ENCODE data around the gene ATP6V1G3.

ATP6V1G3 gene

GRCh38 chr1:198520524-198521254 is 19.8 kb downstream of the ATP6V1G3 start:
- ATAC-seq = no peak
- no peak for TF ChIP-seq RARB (CRISPR knock-in tag; IDR thresholded peaks at IDR 0.05)
- no peak for TF ChIP-seq ZFP3 (CRISPR knock-in tag; IDR thresholded peaks at IDR 0.05)
- no peak for TF ChIP-seq TOX (CRISPR knock-in tag; IDR thresholded peaks at IDR 0.05; ENCODE audit: borderline replicate concordance)
- no peak for TF ChIP-seq ARNTL (CRISPR knock-in tag; IDR thresholded peaks at IDR 0.05; ENCODE audit: borderline replicate concordance, low read depth)
- no peak for TF ChIP-seq PATZ1 (CRISPR knock-in tag; IDR thresholded peaks at IDR 0.05; ENCODE audit: borderline replicate concordance)
- TF ChIP-seq ZNF565 (CRISPR knock-in tag; conservative IDR thresholded peaks at IDR 0.05; ENCODE audit: low read depth) = no peak
- TF ChIP-seq ZC3H10 (CRISPR knock-in tag; IDR thresholded peaks at IDR 0.05) = no peak
- no peak for TF ChIP-seq GLIS3 (CRISPR knock-in tag; IDR thresholded peaks at IDR 0.05)
- no peak for TF ChIP-seq BACH2 (CRISPR knock-in tag; IDR thresholded peaks at IDR 0.05; ENCODE audit: borderline replicate concordance)
- TF ChIP-seq TCF4 (CRISPR knock-in tag; IDR thresholded peaks at IDR 0.05; ENCODE audit: borderline replicate concordance) = no peak
- TF ChIP-seq ZFP30 (CRISPR knock-in tag; IDR thresholded peaks at IDR 0.05) = no peak

GRCh38 chr1:198519639-198520501 is 20.6 kb downstream of the ATP6V1G3 start:
- no peak for TF ChIP-seq BACH2 (CRISPR knock-in tag; IDR thresholded peaks at IDR 0.05; ENCODE audit: borderline replicate concordance)
- no peak for TF ChIP-seq POU6F1 (CRISPR knock-in tag; IDR thresholded peaks at IDR 0.05; ENCODE audit: borderline replicate concordance, low read depth)
- no peak for ATAC-seq

GRCh38 chr1:198517623-198518199 is 22.8 kb downstream of the ATP6V1G3 start:
- no peak for ATAC-seq
- TF ChIP-seq TOX (CRISPR knock-in tag; IDR thresholded peaks at IDR 0.05; ENCODE audit: borderline replicate concordance) (no peak), TSHZ2 (CRISPR knock-in tag; IDR thresholded peaks at IDR 0.05) (no peak), POU6F1 (CRISPR knock-in tag; IDR thresholded peaks at IDR 0.05; ENCODE audit: borderline replicate concordance, low read depth) (no peak), TCF4 (CRISPR knock-in tag; IDR thresholded peaks at IDR 0.05; ENCODE audit: borderline replicate concordance) (no peak), ARNTL (CRISPR knock-in tag; IDR thresholded peaks at IDR 0.05; ENCODE audit: borderline replicate concordance, low read depth) (no peak), ZFP3 (CRISPR knock-in tag; IDR thresholded peaks at IDR 0.05) (no peak), ESRRG (CRISPR knock-in tag; IDR thresholded peaks at IDR 0.05) (no peak), OSR1 (CRISPR knock-in tag; IDR thresholded peaks at IDR 0.05) (no peak), PATZ1 (CRISPR knock-in tag; IDR thresholded peaks at IDR 0.05; ENCODE audit: borderline replicate concordance) (no peak), CREB5 (CRISPR knock-in tag; IDR thresholded peaks at IDR 0.05; ENCODE audit: low read depth) (no peak), SNAI2 (CRISPR knock-in tag; IDR thresholded peaks at IDR 0.05) (no peak), ZC3H10 (CRISPR knock-in tag; IDR thresholded peaks at IDR 0.05) (no peak), ISL1 (CRISPR knock-in tag; IDR thresholded peaks at IDR 0.05) (no peak), CSRNP3 (CRISPR knock-in tag; IDR thresholded peaks at IDR 0.05) (no peak), CSDC2 (CRISPR knock-in tag; IDR thresholded peaks at IDR 0.05) (no peak)
